ENCODE measurements around the gene SGMS1.
"Not testable (repeated sequence)": the region's sequence is repeated elsewhere in the genome, so short reads cannot be mapped to it uniquely, and the experiment has no call there.

SGMS1 gene

GRCh38 chr10:50453940-50454339, 169.8 kb downstream of the SGMS1 start:
- FAIRE-seq: no peak

- no peak for FAIRE-seq
Measured at GRCh38 chr10:50452603-50453002, 171.2 kb downstream of the SGMS1 start.

DNA sequence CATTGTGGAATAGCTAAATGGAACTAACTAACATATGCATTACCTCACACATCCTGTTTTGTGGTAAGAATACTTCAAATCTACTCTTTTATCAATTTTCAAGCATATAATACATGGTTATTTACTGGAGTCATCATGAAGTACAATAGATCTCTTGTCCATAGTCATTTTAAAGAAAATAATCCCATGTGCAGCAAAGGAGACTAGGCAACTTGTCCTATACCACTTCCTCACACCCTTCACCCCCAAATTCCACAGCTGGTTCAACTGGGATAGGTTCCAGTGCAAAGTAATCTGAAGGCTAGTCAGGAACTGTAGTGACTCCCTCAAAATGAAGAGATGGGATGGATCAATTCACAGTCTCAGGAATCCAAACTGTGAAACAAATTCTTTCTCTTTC, 176.1 kb downstream of the SGMS1 start:
- FAIRE-seq: no peak

DNA sequence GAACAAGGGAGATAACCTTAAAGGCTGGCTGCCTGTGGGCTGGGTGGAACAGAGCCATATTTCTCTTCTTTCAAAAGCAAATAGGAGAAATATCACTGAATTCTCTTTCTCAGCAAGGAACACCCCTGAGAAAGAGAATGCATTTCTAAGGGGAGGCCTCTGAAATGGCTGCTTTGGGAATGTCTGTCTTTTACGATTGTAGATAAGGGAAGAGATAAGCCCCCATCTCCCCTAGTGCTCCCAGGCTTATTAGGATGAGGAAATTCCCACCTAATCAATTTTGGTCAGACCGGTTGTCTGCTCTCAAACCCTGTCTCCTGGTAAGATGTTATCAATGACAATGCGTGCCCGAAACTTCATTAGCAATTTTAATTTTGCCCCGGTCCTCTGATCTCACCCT, 178.0 kb downstream of the SGMS1 start:
- not testable (repeated sequence) for FAIRE-seq

DNA sequence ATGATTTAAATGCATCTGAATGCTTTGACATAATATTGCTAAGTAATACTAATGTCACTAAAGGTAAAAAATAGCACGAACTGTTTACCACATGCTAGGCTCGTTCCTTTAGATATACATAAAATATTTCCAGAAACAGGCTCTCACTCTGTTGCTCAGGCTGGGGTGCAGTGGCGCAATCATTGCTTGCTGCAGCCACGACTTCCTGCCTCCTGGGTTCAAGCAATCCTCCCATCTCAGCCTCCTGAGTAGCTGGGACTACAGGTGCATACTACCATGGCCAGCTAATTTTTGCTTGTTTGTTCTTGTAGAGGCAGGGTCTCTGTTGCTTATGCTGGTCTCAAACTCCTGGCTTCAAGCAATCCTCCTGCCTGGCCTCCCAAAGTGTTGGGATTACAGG, 183.3 kb downstream of the SGMS1 start:
- FAIRE-seq: no peak

- no peak for FAIRE-seq
Measured at GRCh38 chr10:50439806-50440205, 183.9 kb downstream of the SGMS1 start.

DNA sequence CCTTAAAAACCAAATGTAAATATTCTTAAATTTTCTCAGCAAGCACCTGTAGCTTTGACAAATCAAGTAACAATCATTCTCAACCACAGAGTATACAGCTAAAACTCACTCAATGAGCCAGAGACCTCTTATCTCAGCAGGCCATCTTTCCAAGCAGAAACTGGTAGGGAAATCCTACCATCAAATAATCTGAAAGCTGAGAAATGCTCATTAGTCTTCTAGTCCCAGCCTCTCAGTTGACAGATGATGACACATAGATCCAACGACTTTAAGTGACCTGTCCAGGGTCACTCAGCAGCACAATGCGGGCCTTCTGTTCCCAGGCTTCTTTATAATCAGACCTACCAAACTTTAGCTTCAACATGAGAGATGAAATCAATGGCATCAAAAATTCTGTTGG, 184.6 kb downstream of the SGMS1 start:
- no peak for FAIRE-seq

DNA sequence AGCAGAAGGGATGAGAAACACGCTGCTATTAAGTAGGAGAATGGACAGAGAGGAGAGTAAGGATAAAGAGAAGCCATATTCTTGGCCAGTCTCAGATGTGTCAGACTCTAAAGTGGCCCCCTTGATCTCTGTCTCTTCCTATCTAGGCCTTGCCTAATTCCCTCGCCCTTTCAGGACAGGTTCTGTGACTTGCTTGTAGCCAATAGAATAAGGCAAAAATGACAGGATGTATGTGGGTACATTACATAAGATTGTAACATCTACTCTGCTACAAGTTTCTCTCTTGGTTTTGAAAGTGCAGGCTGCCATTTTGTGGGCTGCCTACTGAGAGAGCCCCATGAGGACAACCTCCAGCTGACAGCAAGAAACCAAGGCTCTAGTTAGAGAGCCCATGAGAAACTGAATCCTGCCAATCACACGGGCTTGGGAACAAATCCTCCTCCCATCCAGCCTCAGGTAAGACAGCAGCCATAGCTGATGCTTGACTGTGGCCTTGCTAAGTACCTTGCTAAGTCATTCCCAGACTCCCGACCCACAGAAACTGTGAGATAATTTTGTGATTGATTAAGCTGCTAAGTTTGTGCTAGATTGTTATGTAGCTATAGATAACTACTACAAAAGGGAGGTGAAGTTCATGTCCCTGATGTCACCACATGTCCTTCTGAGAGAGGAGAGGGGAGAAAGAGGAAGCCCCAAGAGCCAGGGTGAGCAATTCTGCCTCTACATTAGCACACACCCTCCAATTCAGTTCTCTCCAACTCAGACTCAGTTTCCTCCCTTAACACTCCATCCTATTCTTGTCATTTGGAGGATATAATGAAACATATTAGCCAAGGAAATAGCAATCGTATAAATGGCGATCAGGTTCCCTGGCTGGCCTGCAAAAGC, 185.5 kb downstream of the SGMS1 start:
- FAIRE-seq: no peak

GRCh38 chr10:50437248-50437647, 186.5 kb downstream of the SGMS1 start:
- no peak for FAIRE-seq

DNA sequence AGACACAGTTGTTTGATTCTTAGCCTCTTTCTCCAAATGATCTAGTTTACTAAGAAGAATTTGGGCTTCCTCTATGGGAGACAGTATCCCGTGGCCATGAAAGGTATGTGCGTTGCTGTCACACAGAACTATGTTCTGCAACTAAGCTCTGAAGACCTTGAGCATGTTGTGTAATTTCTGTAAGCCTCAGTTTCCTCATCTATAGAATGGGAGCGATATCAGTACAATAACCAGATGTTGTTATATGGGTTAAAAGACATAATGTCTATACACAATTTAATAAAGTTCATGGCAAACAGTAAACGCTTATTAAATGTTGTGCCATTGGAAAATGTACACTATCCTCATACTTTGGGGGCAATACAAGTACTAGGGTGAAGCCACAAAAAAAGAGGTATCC, 187.0 kb downstream of the SGMS1 start:
- FAIRE-seq: no peak

GRCh38 chr10:50432211-50433009, 191.3 kb downstream of the SGMS1 start:
- FAIRE-seq: no peak

- no peak for FAIRE-seq
Measured at GRCh38 chr10:50431791-50432190, 192.0 kb downstream of the SGMS1 start.

DNA sequence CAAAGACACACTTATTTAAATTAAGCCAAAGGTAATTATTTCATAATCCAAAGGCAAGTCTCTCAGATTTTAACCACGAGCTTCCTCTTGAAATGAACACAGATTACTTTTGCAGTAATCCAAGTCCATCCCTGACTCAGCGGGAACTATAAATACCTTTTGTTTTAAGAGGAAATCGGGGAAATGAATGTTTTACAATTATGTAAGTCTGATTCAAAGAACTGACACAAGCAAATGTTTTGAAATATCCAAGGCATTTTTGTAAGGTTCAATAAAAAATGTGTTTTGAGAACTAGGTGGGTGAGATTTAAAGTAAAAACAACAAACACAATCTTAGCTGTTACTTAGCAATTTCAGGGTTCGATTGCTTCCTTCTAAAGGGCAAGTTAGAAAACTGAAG, 192.6 kb downstream of the SGMS1 start:
- FAIRE-seq: no peak

- no peak for FAIRE-seq
Measured at GRCh38 chr10:50426485-50426884, 197.3 kb downstream of the SGMS1 start.

- not testable (repeated sequence) for FAIRE-seq
Measured at GRCh38 chr10:50425215-50425614, 198.5 kb downstream of the SGMS1 start.

GRCh38 chr10:50423448-50423847, 200.3 kb downstream of the SGMS1 start:
- FAIRE-seq: no peak

DNA sequence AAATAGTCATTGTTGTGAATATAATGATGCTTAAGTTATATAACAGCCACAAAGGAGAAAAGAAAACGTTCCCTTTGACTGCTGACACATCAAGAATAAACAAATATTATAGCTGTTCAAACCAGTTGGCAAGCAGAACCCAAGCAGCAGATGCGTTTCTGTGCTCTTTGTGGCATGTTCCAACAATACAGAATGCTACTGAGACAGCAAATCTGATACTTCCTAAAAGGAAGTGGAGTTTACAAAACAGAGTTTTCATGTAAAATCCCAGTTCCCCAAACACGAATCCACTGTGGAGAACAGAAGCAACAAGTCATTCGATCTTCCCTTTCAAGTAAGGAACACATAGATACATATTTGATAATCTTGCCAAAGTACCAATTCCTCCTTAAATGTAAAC, 201.5 kb downstream of the SGMS1 start:
- FAIRE-seq: no peak

- no peak for FAIRE-seq
Measured at GRCh38 chr10:50421026-50421719, 202.6 kb downstream of the SGMS1 start.

GRCh38 chr10:50420196-50420595, 203.6 kb downstream of the SGMS1 start:
- FAIRE-seq: no peak

GRCh38 chr10:50419756-50420155, 204.0 kb downstream of the SGMS1 start:
- no peak for FAIRE-seq

DNA sequence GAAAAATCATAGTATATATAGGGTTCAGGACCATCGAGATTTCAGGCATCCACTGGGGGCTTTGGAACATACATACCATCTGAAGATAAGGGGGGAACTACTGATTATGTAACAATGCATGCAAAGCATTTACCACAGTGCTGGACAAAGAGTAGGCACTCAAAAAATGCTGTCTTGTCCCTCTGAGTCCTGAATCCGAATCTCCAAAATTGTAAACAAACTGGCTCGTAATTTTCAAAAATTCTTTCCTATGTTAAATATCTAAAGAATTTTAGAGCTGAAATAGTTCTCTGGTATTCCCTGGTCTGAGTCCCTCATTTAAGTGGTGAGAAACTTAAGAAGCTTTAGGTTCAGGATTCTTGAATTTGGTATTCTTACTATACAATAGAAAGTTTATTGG, 204.7 kb downstream of the SGMS1 start:
- FAIRE-seq: no peak

DNA sequence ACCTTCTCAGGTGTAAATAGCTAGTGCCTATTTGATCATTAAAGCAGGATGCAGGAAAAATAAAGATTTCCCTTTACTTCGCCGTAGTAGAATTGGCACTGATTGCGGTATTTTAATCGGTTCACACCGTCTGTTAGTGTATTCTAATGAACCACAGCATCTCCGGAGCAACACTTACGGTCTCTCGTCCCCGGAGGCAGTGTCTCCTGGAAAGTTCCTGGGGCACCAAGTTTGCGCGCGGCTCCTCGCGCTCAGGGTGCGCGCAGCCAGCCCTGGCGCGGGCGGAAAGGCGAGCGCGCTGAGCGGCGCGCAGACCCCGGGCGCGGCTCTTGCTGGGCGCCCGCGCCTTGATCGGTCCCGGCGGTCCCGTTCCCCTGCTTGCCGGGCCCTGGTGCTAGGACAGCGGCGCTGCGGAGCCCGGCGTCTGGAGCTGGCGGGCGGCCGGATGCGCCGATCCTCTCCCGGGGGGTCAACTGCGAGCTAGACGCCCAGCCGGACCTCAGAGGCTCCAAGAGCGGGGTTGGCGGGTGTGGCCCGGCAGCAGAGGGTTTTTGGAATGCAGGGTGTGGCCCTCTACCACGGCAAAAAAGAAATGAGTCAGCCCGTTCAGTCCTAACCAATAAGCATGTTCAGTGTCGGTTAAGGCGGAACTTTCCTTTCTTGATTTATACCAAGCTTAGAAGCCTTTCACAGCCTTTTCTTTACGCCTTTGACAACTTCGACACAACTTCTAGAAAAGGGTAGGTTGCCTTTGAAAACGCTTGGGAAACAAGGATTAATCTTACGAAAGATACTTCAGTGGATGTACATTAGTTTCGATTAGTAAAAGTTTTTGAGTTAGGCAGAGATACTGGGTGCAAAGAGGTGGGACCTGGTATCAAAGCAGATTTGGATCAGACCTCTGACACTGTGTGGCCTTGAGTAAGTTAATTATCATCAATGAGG, 205.6 kb downstream of the SGMS1 start:
- FAIRE-seq: no peak
